ENCODE measurements around the gene C1QTNF4. TPM values are rescaled to one million over a fixed set of nuclear protein-coding genes. Genes with fewer than 3 reads are reported as not detected.
A peak's percentile ranks its signal among the peaks of the same experiment; 100 is the strongest.

The C1QTNF4 gene
- total and polyA plus RNA-seq, 2 of the 13 experiments (the other 11 are each of a cell fraction or from before 2014, with no cell fraction given), result not detected

- peak; percentile 82 for TF ChIP-seq ZMYM3 (CRISPR knock-in tag; IDR thresholded peaks at IDR 0.05)
- peak; percentile 29; the same call in 1 of the 2 replicates for TF ChIP-seq HDAC2 (CRISPR knock-in tag; IDR thresholded peaks at IDR 0.05)
These were observed 37.2 kb downstream of the C1QTNF4 start (continued) for GRCh38 chr11:47557004-47557403.

- peak overlapping the region; percentile 84 for H3K4me2 ChIP-seq (ENCODE audit: low read depth, low read length)
- DNase-seq (ENCODE audit: low spot score) (no peak), FAIRE-seq (no peak), ATAC-seq (peak; percentile 37; the same call in 2 of the 3 replicates)
- peak overlapping the region; percentile 53 for H3K9ac ChIP-seq (ENCODE audit: insufficient read depth, low read depth, low read length)
- H3K4me1 ChIP-seq (ENCODE audit: insufficient read depth, low read length), result peaks cover 37% of the 10 kb centered on the region
- no peaks in the 10 kb centered on the region for H3K27me3 ChIP-seq (ENCODE audit: control insufficient read depth in 1 of 2, insufficient read depth in 2 of 2, low read length in 2 of 2)
- H3K27ac ChIP-seq (ENCODE audit: extremely low read length, insufficient read depth, low read length), result no peak overlapping the region
- intact Hi-C loops (cut with micrococcal nuclease; ENCODE audit: unreplicated experiment) (loop anchor here (5.0 kb wide), 1 partner anchor 66 kb away; no protein-coding TSS in a partner anchor), in situ Hi-C loops (cut with HindIII; ENCODE audit: extremely low pct_ligation_motif_present, low pct_unique_long_range_greater_than_20kb) (no loop called here)
- CTCF ChIA-PET (ENCODE audit: low intra/inter-chr PET ratio, low total read pairs), result interaction anchor here (0.6 kb wide), 1 partner anchor 25 kb away, joined by 3 read pairs; the partner anchor contains the start of genes KBTBD4 and NDUFS3
- peaks cover 0 to under 1% of the 10 kb centered on the region in 2 experiments; a peak in 1 of 5 replicates for H3K36me3 ChIP-seq (replicated peaks in 1 of 2; ENCODE audit: control insufficient read depth in 1 of 2, insufficient read depth in 2 of 2, low read length in 2 of 2)
- peaks cover 26% of the 10 kb centered on the region for H4K20me1 ChIP-seq (ENCODE audit: insufficient read depth, low read length)
- H3K4me3 ChIP-seq (replicated peaks in 1 of 3; ENCODE audit: insufficient read depth in 1 of 3, low read depth in 2 of 3, low read length in 3 of 3), result peak overlapping the region; percentile 44 to 98 (median 55)
- peaks cover 42% of the 10 kb centered on the region for H3K79me2 ChIP-seq (ENCODE audit: insufficient read depth, low read length)
- H3K9me3 ChIP-seq (ENCODE audit: low read length), result no peaks in the 10 kb centered on the region
- peak overlapping the region; percentile 80 for H2AFZ ChIP-seq (ENCODE audit: low read length)
- WGBS (ENCODE audit: low lambda C conversion rate), result 65% methylated on average over 6 of the region's 9 CpGs
- POLR2A ChIA-PET, result interaction anchor here (0.6 to 2.6 kb wide), 3 partner anchors 12 to 88 kb away, joined by 3 to 19 read pairs (median 4); partner anchors contain the start of gene PTPMT1
- no TSS peak for BruUV-seq (replicated peaks)
- 0 out of 2 replicates have a peak, but pooled peaks have one; percentile 2 for TF ChIP-seq ZSCAN25 (CRISPR knock-in tag; IDR thresholded peaks at IDR 0.05)
- no peak for TF ChIP-seq TGIF2 (CRISPR knock-in tag; IDR thresholded peaks at IDR 0.05)
- TF ChIP-seq GATAD2A (CRISPR knock-in tag; IDR thresholded peaks at IDR 0.05), result peak; percentile 9; the same call in 1 of the 2 replicates
- TF ChIP-seq PHF5A (CRISPR knock-in tag; IDR thresholded peaks at IDR 0.05; ENCODE audit: low read depth, unreplicated experiment), result peak; percentile 19
- no peak for TF ChIP-seq RERE (CRISPR knock-in tag; IDR thresholded peaks at IDR 0.05; ENCODE audit: low read depth)
- TF ChIP-seq KDM5B (CRISPR knock-in tag; IDR thresholded peaks at IDR 0.05; ENCODE audit: borderline replicate concordance), result no peak
- TF ChIP-seq SNAPC2 (CRISPR knock-in tag; IDR thresholded peaks at IDR 0.05), result no peak
- 0 out of 2 replicates have a peak, but pooled peaks have one; percentile 9 for TF ChIP-seq ZNF780A (CRISPR knock-in tag; IDR thresholded peaks at IDR 0.05)
- TF ChIP-seq PPARG (CRISPR knock-in tag; conservative IDR thresholded peaks at IDR 0.05), result no peak
- TF ChIP-seq ZBTB43 (CRISPR knock-in tag; conservative IDR thresholded peaks at IDR 0.05), result no peak
- TF ChIP-seq MAF1 (CRISPR knock-in tag; IDR thresholded peaks at IDR 0.05; ENCODE audit: borderline replicate concordance), result no peak
- TF ChIP-seq ZNF597 (CRISPR knock-in tag; IDR thresholded peaks at IDR 0.05), result no peak
These were observed 40.8 kb downstream of the C1QTNF4 start for GRCh38 chr11:47553406-47553743.
